Stimulated activated memory B cell treated with anti-CD40 and anti-IgM and Interleukin-4, amounts not matched to agents 10 μg/mL and 1 μg/mL and 100 μg/mL, for 72 hours (primary cell): ENCODE data around the gene EGFL7.

Experiments
- ATAC-seq: fragments of 150-1000 bp; cut with Tn5 transposase; 2 replicates; pipeline ENCODE4 v1.10.0; 2021
- H3K27ac Mint-ChIP-seq: one replicate; pipeline ENCODE4 v1.8.0; 2022; ENCODE audit warnings: mild to moderate bottlenecking, mixed read lengths
- H3K27me3 Mint-ChIP-seq: one replicate; pipeline ENCODE4 v1.8.0; 2022; ENCODE audit warnings: mixed read lengths
- H3K36me3 Mint-ChIP-seq: one replicate; pipeline ENCODE4 v1.8.0; 2022; ENCODE audit warnings: mixed read lengths
- H3K4me1 Mint-ChIP-seq: one replicate; pipeline ENCODE4 v1.8.0; 2022; ENCODE audit warnings: mixed read lengths
- H3K4me3 Mint-ChIP-seq: one replicate; pipeline ENCODE4 v1.8.0; 2022; ENCODE audit warnings: mild to moderate bottlenecking, moderate library complexity, mixed read lengths
- H3K9me3 Mint-ChIP-seq: one replicate; pipeline ENCODE4 v1.8.0; 2022; ENCODE audit warnings: mixed read lengths

Gene EGFL7

GRCh38 chr9:136621734-136622093 lies 41.0 kb upstream of the EGFL7 start:
- Mint-ChIP-seq H3K27ac (peak overlapping the region; percentile 76), H3K9me3 (no peaks in the 10 kb centered on the region), H3K36me3 (no peaks in the 10 kb centered on the region), H3K27me3 (peaks cover 11% of the 10 kb centered on the region), H3K4me1 (peaks cover 54% of the 10 kb centered on the region), H3K4me3 (no peak overlapping the region)
- no peak for ATAC-seq

- ATAC-seq = no peak
- H3K36me3 Mint-ChIP-seq = no peaks in the 10 kb centered on the region
- peaks cover 46% of the 10 kb centered on the region for H3K4me1 Mint-ChIP-seq
- H3K27me3 Mint-ChIP-seq = peaks cover 17% of the 10 kb centered on the region
- H3K9me3 Mint-ChIP-seq = no peaks in the 10 kb centered on the region
- H3K4me3 Mint-ChIP-seq = no peak overlapping the region
- H3K27ac Mint-ChIP-seq = peak overlapping the region; percentile 76
Measured at GRCh38 chr9:136622538-136622948, 40.2 kb upstream of the EGFL7 start.

DNA sequence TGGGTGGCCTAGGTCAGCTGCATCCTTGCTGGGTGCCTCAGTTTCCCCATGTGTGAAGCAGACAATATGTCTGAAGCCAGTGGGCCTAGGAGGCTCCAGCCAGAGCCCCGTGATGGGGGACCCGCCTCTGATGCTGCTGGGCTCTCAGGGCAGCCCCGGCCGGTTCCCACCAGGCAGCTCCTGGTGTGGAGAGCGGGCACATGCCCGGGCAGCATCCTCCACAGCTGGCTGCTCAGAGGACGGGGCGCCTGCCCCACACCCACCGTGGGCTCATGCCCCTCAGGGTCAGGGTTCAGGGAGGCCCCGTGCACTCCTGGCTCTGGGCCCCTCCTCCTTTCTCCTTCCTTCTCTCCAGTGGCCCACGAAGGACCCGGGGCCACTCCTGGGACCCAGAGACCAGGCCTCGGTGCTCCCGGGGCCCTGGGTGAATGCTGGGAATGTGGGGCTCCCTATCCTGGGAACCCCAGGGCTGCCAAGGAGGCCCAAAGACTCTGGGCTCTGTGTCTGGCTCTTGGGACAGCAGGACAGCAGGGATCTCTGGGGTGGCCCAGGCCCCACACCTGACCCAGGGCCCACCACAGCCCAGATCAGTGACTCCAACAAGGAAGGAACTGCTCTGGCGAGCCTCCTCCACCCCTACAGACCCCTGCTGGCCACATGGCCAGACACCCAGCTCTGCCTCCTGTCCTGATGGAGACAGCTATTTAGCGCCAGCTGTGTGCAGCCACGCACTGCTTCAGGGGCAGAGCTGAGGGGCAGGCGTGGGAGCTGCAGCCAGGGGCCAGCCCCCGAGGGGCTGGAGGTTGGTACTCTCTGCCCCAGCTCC lies 39.5 kb upstream of the EGFL7 start:
- Mint-ChIP-seq H3K36me3 (no peaks in the 10 kb centered on the region), H3K4me3 (no peak overlapping the region), H3K27ac (peak overlapping the region; percentile 76), H3K4me1 (peaks cover 39% of the 10 kb centered on the region), H3K27me3 (peaks cover 24% of the 10 kb centered on the region), H3K9me3 (no peaks in the 10 kb centered on the region)
- ATAC-seq = no peak

GRCh38 chr9:136623842-136624183 lies 38.9 kb upstream of the EGFL7 start:
- no peaks in the 10 kb centered on the region for H3K9me3 Mint-ChIP-seq
- H3K27me3 Mint-ChIP-seq = peaks cover 28% of the 10 kb centered on the region
- no peak overlapping the region for H3K4me3 Mint-ChIP-seq
- no peaks in the 10 kb centered on the region for H3K36me3 Mint-ChIP-seq
- H3K4me1 Mint-ChIP-seq = peaks cover 33% of the 10 kb centered on the region
- no peak overlapping the region for H3K27ac Mint-ChIP-seq
- ATAC-seq = no peak

DNA sequence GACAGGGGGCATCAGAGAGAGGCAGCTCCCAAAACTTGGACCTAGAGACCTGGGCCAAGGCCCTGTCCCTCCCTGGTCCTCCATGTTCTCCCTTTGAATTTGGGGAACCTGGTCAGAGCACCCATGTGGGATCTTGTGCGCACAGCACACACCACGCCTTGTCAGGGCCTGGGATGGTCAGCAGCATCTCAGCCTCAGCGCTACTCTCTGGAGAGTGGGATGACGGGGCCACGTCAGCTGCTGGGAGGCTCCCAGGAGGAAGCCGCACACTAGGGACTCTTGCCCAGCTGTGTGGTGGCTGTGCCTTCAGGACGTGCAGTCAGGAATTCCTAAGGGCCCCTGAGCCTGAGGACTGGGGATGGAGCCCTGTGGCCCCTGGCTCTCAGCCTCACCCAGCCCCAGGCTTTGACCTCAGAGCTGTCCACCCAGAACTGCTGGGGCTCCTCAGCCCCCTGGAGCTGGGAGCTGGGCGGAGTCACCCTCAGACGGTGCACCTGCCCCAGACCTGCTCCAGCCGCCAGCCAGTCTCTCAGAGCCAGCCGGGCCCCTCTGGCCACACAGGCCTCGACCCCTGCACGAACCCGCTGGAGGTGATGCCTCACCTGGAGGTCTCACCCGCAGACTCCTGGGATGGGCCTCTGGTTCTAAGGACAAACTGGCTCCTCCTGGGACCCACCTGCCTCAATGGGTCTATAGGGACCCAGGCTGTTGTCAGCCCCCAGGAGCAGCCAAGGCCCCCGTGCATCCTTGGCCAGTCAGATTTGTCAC lies 38.3 kb upstream of the EGFL7 start:
- H3K27ac Mint-ChIP-seq = no peak overlapping the region
- peaks cover 34% of the 10 kb centered on the region for H3K27me3 Mint-ChIP-seq
- no peak overlapping the region for H3K4me3 Mint-ChIP-seq
- no peaks in the 10 kb centered on the region for H3K9me3 Mint-ChIP-seq
- H3K4me1 Mint-ChIP-seq = peaks cover 28% of the 10 kb centered on the region
- ATAC-seq = no peak
- no peaks in the 10 kb centered on the region for H3K36me3 Mint-ChIP-seq

DNA sequence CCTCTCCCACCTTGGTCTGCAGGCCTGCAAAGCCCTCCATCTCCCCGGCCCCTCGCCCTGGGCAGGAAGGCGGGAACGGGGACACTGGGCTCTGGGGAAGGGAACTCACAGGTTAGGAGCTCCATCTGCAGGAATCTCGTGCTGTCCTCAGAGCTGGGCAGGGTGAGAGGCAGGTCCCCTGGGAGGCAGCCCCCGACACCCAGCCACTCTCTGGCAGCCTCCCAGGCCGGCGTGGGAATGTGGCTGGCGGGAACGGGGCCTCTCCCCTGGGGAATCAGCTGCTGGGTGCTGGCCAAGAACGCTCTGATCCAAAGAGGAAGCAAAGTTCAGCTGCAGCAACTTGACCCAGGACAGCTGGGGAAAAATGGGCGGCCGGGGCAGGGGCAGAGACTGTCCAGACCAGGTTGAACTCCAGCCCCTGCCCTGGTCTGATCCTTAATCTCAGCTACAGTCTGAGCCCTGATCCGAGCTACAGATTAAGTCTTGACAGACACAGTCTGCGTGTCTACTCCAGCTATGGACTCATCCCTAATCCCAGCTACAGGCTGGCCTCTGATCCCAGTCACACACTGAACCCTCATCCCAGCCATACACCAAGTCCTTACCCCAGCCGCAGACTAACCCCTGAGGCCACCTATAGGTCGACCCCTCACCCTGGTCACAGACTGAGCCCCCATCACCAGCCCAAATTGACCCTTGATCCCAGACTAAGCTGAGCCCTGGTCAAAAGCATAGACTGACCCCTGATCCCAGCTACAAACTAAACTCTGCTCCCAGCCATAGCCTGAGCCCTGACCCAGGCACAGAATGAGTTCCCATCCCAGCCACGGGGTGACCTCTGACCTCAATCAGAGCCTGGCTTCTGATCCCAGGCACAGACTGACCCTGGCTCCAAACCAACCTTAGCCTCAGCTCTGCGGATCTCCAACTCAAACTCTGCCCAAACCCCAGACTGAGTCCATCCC lies 37.3 kb upstream of the EGFL7 start:
- Mint-ChIP-seq H3K27ac (no peak overlapping the region), H3K4me3 (no peak overlapping the region), H3K36me3 (no peaks in the 10 kb centered on the region), H3K4me1 (peaks cover 20% of the 10 kb centered on the region), H3K27me3 (peaks cover 44% of the 10 kb centered on the region), H3K9me3 (no peaks in the 10 kb centered on the region)
- no peak for ATAC-seq

DNA sequence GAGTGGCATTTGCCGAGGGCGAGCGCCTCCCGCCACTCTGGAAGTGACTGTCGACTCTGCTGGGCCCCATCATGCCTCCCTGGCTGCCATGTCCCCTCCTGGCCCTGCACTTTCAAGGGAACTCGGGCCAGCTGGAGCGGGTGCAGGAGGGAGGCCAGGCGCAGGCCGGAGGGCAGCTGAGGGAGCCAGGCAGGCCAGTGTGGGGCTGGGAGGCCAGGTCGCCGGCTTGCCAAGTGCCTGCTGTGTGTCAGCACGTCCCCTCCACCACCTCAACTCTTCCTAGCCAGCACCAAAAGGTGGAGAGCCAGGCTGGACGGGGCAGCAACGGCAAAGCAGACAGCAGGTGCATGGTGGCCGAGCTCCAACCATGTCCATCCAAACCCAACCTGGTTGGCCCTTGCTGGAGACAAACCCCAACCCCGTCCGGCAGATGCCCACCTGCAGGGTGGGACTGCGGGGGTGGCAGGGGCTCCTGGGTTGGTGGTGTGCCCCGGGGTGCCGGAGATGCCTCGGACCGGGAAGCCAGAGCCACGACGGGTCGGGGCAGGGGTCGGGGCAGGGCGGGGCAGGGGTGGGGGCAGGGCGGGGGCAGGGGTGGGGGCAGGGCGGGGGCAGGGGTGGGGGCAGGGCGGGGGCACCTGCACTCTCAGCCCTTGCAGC lies 36.5 kb upstream of the EGFL7 start:
- Mint-ChIP-seq H3K27me3 (peaks cover 46% of the 10 kb centered on the region), H3K9me3 (no peaks in the 10 kb centered on the region), H3K4me1 (peaks cover 20% of the 10 kb centered on the region), H3K4me3 (no peak overlapping the region), H3K27ac (no peak overlapping the region), H3K36me3 (no peaks in the 10 kb centered on the region)
- ATAC-seq = no peak

DNA sequence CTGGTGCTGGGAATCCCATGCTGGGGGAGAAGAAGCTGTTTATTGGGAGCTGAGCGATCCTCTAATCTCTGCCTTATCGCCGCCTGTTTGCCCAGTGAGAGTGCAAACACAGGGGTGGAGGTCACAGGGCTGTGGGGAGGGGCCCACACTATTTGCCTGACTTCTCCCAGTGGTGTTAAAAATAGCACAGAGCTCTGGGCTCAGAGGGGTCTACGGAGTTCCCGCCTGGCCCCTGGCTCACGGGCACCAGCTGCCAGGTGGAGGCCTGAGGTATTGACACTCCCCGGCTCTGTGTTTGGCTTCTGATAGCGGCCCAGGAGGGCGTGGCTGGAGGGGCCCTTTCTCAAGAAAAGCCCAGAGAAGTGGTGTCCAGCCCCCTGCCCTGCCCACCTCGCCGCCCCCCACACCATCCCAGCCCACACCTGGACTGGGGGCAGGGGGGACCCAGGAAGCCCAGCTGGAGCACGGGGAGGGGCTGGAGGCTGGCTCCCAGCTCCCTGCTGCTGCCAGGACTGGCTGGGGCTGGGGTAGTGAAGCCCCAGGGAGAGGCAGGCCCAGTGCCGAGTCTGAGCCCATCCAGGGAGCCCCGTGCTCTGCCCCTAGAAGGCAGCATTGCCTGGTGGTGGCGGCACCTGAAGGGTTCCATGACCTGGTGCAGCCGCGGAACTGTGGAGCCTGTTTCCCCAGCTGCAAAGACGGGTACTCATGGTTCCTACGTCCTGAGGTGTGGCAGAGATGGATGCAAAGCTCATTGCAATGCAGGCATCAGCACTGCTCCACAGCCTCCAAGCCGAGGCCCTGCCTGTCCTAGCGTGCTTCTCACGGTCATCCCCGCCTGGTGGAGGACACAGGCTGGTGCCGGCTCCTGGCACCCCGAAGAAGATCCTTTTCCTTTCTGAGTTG lies 35.7 kb upstream of the EGFL7 start:
- Mint-ChIP-seq H3K27me3 (peaks cover 46% of the 10 kb centered on the region), H3K36me3 (no peaks in the 10 kb centered on the region), H3K27ac (no peak overlapping the region), H3K9me3 (no peaks in the 10 kb centered on the region), H3K4me3 (no peak overlapping the region), H3K4me1 (peaks cover 19% of the 10 kb centered on the region)
- no peak for ATAC-seq

DNA sequence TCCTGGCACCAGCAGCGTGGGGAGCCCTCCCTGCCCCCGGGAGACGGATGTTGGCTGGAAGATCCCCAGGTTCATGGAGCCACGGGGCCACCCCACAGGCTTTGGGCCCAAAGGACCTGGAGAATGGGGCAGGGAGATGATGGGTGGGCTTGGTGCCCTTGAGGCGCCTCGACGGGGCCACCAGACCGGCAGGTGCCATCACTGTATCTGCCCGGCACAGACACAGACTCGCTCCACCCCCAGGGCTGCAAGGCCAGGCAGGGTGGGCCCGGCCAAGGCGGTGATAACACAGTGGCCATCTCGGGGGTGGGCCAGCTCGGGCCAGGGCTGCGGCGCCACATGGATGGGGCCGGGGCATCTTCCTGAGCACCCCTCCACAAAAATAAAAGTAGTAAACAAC lies 35.0 kb upstream of the EGFL7 start:
- H3K4me1 Mint-ChIP-seq = peaks cover 14% of the 10 kb centered on the region
- H3K36me3 Mint-ChIP-seq = no peaks in the 10 kb centered on the region
- peaks cover 46% of the 10 kb centered on the region for H3K27me3 Mint-ChIP-seq
- H3K9me3 Mint-ChIP-seq = no peaks in the 10 kb centered on the region
- H3K4me3 Mint-ChIP-seq = no peak overlapping the region
- H3K27ac Mint-ChIP-seq = peak overlapping the region; percentile 60
- no peak for ATAC-seq

GRCh38 chr9:136628268-136628667 lies 34.4 kb upstream of the EGFL7 start:
- H3K9me3 Mint-ChIP-seq = no peaks in the 10 kb centered on the region
- peak overlapping the region; percentile 60 for H3K27ac Mint-ChIP-seq
- peaks cover 10% of the 10 kb centered on the region for H3K4me1 Mint-ChIP-seq
- no peaks in the 10 kb centered on the region for H3K36me3 Mint-ChIP-seq
- no peak for ATAC-seq
- peaks cover 46% of the 10 kb centered on the region for H3K27me3 Mint-ChIP-seq
- H3K4me3 Mint-ChIP-seq = no peak overlapping the region

DNA sequence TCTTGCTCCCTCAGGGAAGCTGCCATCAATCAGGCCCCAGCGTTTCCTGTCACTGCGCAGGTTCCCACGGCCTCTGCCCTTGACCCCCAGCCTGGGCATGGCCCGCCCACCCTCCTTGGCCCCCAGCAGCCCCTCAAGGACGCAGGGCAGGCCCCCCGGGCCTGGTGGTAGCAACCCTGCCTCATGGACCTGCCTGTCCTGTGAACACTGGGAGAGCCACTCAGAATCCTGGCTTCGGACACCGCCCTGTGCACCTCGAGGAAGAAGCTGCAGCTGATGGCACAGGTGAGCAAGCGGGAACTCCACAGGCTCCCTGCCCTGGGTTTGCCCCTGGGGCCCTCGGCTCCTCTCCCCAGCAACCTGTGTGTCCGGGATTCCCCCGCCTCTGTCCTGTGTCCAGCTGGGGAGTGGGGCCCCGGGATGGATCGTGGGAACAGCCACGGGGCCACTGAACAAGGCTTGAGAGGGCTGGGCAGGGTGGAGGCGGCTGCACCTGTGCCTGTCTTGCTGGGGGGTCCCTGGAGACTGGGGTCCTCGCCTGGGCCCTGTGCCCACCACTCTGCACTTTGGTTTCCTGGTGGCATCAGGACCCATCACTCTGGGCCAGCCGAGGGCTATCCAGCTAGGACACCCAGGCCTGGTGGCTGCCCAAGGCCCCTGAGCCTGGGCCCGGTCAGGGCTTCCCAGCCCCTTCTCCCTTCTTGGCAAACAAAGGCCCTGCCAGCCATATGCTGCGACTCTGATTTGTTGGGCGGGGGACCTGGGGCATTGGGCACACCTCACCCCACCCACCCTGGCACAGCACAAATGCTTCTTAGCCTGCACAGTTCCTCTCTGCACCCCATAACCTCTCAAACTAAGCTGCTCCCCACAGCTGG lies 33.5 kb upstream of the EGFL7 start:
- peaks cover 7% of the 10 kb centered on the region for H3K4me1 Mint-ChIP-seq
- H3K36me3 Mint-ChIP-seq = no peaks in the 10 kb centered on the region
- ATAC-seq = no peak
- H3K9me3 Mint-ChIP-seq = no peaks in the 10 kb centered on the region
- H3K27ac Mint-ChIP-seq = peak overlapping the region; percentile 62
- H3K27me3 Mint-ChIP-seq = peaks cover 46% of the 10 kb centered on the region
- no peak overlapping the region for H3K4me3 Mint-ChIP-seq

DNA sequence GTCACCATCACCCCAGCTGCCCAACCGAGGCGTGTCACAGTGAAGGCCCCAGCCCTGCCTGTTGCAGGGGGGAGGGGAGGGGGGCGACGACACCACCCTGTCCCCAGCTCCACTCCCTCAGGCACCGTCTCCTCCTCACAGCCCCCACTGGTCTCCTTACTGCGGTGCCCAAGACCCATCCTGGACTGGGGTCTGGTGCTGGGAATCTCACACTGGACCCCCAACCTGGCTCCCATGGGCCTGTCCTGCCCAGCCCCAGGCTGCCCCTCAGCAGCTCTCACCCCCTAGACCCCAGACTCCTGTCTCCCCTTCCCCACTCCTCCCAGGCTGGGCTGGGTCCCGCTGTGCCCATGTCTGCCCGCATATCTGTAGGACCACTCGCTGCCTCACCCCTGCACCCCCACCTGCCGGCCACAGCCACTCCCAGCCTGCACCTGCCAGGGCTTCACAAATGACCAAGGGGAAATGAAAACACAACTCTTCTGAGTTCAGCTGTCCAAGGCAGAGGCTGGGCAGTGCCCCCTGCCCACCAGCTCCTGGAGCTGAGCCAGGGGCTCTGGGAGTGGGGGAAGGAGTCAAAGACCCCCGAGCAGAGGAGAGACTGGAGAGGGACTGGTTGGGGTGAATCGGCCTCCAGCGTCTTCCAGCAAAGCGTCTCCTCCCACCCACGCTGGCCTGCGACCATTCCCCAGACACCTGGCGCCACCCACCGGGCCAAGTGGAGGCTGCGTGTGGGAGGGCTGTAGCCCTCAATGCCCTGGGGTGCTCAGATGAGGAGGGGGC lies 32.6 kb upstream of the EGFL7 start:
- Mint-ChIP-seq H3K27ac (peak overlapping the region; percentile 62), H3K4me3 (no peak overlapping the region)

DNA sequence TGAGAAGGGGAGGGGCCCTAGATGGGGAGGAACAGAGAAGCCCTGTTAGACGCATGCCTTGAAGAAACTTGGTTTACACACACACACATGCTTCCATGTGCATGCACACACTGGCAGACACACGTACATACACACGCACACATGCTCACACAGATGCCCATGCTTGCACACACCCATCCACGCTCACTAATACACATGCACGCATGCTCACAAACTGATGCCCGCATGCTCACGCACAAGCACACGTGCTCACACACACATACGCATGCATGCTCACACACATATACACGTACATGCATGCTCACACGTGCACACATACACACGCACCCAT lies 32.1 kb upstream of the EGFL7 start:
- peak overlapping the region; percentile 62 for H3K27ac Mint-ChIP-seq
- ATAC-seq = no peak

More for the DNA sequence above, 32.6 kb upstream of the EGFL7 start:
- H3K36me3 Mint-ChIP-seq = no peaks in the 10 kb centered on the region
- peaks cover 54% of the 10 kb centered on the region for H3K27me3 Mint-ChIP-seq
- peak; percentile 62 for ATAC-seq
- H3K4me1 Mint-ChIP-seq = peaks cover 5% of the 10 kb centered on the region
- no peaks in the 10 kb centered on the region for H3K9me3 Mint-ChIP-seq

More for the DNA sequence above, 32.1 kb upstream of the EGFL7 start:
- H3K4me3 Mint-ChIP-seq = no peak overlapping the region
- H3K9me3 Mint-ChIP-seq = no peaks in the 10 kb centered on the region
- H3K36me3 Mint-ChIP-seq = no peaks in the 10 kb centered on the region
- H3K4me1 Mint-ChIP-seq = no peaks in the 10 kb centered on the region
- H3K27me3 Mint-ChIP-seq = peaks cover 52% of the 10 kb centered on the region
